HG03575 (cell line): Measurements from ENCODE around the gene MAST3.

ENCODE experiments used
- ATAC-seq: cut with Tn5 transposase; IDR thresholded peaks from one replicate; pipeline ENCODE4 v1.9.1; 2021; ENCODE audit not compliant: unreplicated experiment, insufficient number of reproducible peaks, low FRiP score; ENCODE audit errors: extremely low read depth

The MAST3 gene

DNA sequence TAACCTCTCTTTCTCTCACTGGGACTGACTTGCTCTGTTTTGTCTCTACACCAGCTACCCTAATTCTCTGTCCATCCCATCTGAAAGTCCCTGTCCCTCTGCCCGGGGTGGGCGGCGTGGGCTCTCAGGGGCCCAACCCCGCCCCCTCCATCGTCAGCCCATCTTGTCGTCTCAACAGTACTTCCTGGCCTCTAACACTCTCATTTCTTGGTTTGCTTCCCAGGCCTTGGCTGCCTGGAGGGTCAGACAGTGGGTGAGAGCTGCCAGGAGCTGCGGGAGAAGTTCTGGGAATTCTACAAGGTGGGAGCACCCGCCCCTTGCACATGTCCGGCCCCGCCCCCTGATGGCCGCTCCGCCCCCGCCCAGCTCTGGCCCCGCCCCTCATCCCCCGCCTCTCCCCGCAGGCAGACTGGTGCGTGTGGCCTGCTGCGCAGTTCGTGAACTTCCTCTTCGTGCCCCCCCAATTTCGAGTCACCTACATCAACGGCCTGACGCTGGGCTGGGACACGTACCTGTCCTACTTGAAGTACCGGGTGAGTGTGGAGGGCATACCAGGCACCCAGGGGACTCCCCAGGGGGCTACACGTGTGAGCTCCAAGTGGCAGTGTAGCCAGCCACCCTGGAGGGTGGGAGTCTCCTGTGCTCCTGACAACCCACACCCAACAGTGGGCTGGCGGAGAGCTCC is 97.1 kb downstream of the MAST3 start:
- no peak for ATAC-seq

GRCh38 chr19:18196511-18196845 is 98.9 kb downstream of the MAST3 start:
- no peak for ATAC-seq

DNA sequence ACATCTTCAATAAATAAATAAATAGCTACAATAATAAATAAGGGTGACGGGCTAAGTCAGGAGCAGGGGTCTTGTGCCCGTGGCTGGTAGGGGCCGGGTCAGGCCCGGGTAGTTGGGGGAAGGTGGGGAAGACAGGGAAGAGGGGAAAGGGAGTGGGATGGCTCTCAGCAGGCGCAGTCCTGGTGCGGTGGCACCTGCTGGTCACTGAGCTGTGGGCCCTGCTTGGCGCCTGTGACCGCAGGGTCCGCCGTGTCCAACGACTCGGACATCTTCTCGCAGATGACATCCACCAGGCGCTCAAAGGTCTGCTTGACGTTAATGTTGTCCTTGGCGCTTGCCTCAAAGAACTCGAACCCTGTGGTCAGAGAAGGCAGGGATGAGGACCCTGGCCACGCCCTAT is 99.7 kb downstream of the MAST3 start:
- ATAC-seq = no peak

DNA sequence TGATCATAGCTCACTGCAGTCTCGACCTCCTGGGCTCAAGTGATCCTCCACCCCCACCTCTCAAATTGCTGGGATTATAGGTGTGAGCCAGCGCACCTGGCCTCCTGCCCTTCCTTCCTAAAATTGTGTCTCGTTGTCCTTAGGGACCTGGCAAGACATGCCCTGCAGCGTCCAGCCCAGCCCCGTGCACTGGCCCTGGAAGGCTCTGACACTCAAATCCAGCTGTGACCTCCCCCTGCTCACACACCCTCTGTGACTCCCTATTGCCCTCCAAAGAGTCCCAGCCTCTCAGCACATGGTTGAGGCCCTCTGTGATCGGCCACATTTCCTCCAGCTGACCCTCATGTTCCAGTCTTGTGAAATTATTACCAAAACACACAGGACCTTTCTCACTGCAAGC is 100.4 kb downstream of the MAST3 start:
- no peak for ATAC-seq

DNA sequence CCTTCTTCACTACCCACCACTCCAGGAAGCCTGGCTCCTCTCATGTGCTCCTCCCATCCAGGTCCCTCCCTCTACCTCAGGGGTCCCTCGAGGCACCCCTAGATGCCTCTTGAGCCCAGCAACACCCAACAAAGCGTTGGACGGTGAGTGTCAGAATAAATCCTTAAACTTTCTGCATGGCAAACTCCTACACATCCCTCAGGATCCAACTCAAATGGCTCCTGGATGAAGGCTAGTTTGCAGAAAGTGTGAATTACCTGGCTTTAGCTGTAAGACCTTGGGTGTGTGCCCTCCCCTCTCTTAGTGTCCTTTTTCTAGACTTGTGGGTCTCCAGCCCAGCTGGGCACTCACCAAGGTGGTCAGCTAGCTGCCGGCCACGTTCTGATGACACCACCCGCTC is 100.8 kb downstream of the MAST3 start:
- ATAC-seq = no peak
